Sciatic nerve (tissue), 2 donors: ENCODE data around the gene LAMA3. TPM values are rescaled to one million over a fixed set of nuclear protein-coding genes. Genes with fewer than 3 reads are reported as not detected.
A peak's percentile ranks its signal among the peaks of the same experiment; 100 is the strongest.
"Not testable (repeated sequence)": the region's sequence is repeated elsewhere in the genome, so short reads cannot be mapped to it uniquely, and the experiment has no call there.

Source experiments
- ATAC-seq: fragments of 200-7000 bp; cut with Tn5 transposase; one replicate; pipeline ENCODE4 v1.9.1; 2020; ENCODE audit warnings: mild to moderate bottlenecking, moderate library complexity
- DNase-seq: peaks from one replicate; pipeline ENCODE4 v3.0.0-alpha.2; 2020; ENCODE audit warnings: low spot score
- intact Hi-C: fragments of 100-400 bp; cut with DNase I; formaldehyde crosslinking; loops from one replicate; pipeline ENCODE4 v1.14.2; 2022
- total RNA-seq: library from RNA; stranded (reverse); fragmentation: NEBNext Ultra II Directional; extraction: Animal tissue kit (Norgen Biotek cat#: 25700); gene quantifications from one replicate; pipeline ENCODE4 v1.2.1, GENCODE V29; 2021
- donor health status: DM: no; HTN: no; CAD: no.
- donor health status: DM: no; HTN: no; CAD: no.

The LAMA3 gene
- total RNA-seq, 1 donor from 2014 or later = 47.3 TPM

GRCh38 chr18:23701544-23702064 is 12.4 kb downstream of the LAMA3 start:
- intact Hi-C loops = no loop called here
- DNase-seq (no peak), ATAC-seq (no peak)

- intact Hi-C loops = no loop called here
- ATAC-seq (no peak), DNase-seq (no peak)
Observed at GRCh38 chr18:23702606-23703005, 13.4 kb downstream of the LAMA3 start.

- intact Hi-C loops = no loop called here
- ATAC-seq = peak; percentile 77
- DNase-seq = no peak
Observed at GRCh38 chr18:23703057-23703986, 14.1 kb downstream of the LAMA3 start.

- DNase-seq (no peak), ATAC-seq (no peak)
- intact Hi-C loops = no loop called here
Observed at GRCh38 chr18:23703987-23704384, 14.7 kb downstream of the LAMA3 start.

GRCh38 chr18:23704806-23705205 is 15.6 kb downstream of the LAMA3 start:
- ATAC-seq (no peak), DNase-seq (no peak)
- intact Hi-C loops = no loop called here

- DNase-seq (no peak), ATAC-seq (no peak)
- intact Hi-C loops = no loop called here
Observed at GRCh38 chr18:23706971-23707640, 17.9 kb downstream of the LAMA3 start.

GRCh38 chr18:23710068-23710527 is 20.8 kb downstream of the LAMA3 start:
- intact Hi-C loops = no loop called here
- ATAC-seq = no peak
- DNase-seq = no peak

GRCh38 chr18:23710946-23711345 is 21.7 kb downstream of the LAMA3 start:
- intact Hi-C loops = no loop called here
- DNase-seq = no peak
- ATAC-seq = no peak

- ATAC-seq = no peak
- intact Hi-C loops = no loop called here
Observed at GRCh38 chr18:23711426-23711825, 22.2 kb downstream of the LAMA3 start.

GRCh38 chr18:23712445-23712844 is 23.2 kb downstream of the LAMA3 start:
- ATAC-seq = no peak

More at GRCh38 chr18:23711426-23711825, 22.2 kb downstream of the LAMA3 start:
- DNase-seq = no peak

GRCh38 chr18:23714576-23714975 is 25.3 kb downstream of the LAMA3 start:
- no peak for ATAC-seq
- intact Hi-C loops = no loop called here
- no peak for DNase-seq

More at GRCh38 chr18:23712445-23712844, 23.2 kb downstream of the LAMA3 start:
- DNase-seq = no peak
- intact Hi-C loops = no loop called here

GRCh38 chr18:23716079-23716478 is 26.8 kb downstream of the LAMA3 start:
- DNase-seq, ATAC-seq, intact Hi-C loops: not testable (repeated sequence)

GRCh38 chr18:23716516-23716915 is 27.3 kb downstream of the LAMA3 start:
- no peak for DNase-seq
- intact Hi-C loops = no loop called here
- ATAC-seq = peak; percentile 52

GRCh38 chr18:23716966-23717365 is 27.7 kb downstream of the LAMA3 start:
- DNase-seq = no peak
- ATAC-seq = no peak
- intact Hi-C loops = no loop called here

- no peak for ATAC-seq
- DNase-seq = no peak
- intact Hi-C loops = no loop called here
Observed at GRCh38 chr18:23718243-23718720, 29.0 kb downstream of the LAMA3 start.

- ATAC-seq (no peak), DNase-seq (no peak)
- intact Hi-C loops = no loop called here
Observed at GRCh38 chr18:23718731-23719130, 29.5 kb downstream of the LAMA3 start.

GRCh38 chr18:23719634-23720201 is 30.5 kb downstream of the LAMA3 start:
- ATAC-seq (peak; percentile 77), DNase-seq (no peak)
- intact Hi-C loops = no loop called here

- DNase-seq (no peak), ATAC-seq (no peak)
- intact Hi-C loops = no loop called here
Observed at GRCh38 chr18:23721696-23722480, 32.6 kb downstream of the LAMA3 start.

GRCh38 chr18:23722646-23723045 is 33.4 kb downstream of the LAMA3 start:
- DNase-seq = no peak
- intact Hi-C loops = no loop called here
- no peak for ATAC-seq
